Right atrium auricular region (tissue), 2 donors: ENCODE data around the gene HLA-DQA1. TPM values are rescaled to one million over a fixed set of nuclear protein-coding genes. Genes with fewer than 3 reads are reported as not detected.
"Not testable (repeated sequence)": the region's sequence is repeated elsewhere in the genome, so short reads cannot be mapped to it uniquely, and the experiment has no call there.

Experiments used
- DNase-seq: peaks from one replicate; pipeline ENCODE4 v3.0.0-alpha.2; 2019; ENCODE audit warnings: low spot score
- H3K27ac ChIP-seq, 2 donors: fragments of 200-600 bp; sonication (generic); 1 replicate in 1 of 2; 2 replicates in 1 of 2; pipeline ENCODE4 v1.5.1; 2016 to 2019
- H3K27me3 ChIP-seq, 2 donors: fragments of 200-600 bp; sonication (generic); one replicate each; pipeline versions ENCODE4 v1.5.1 to v1.6.0; 2017 to 2019
- H3K36me3 ChIP-seq: fragments of 200-600 bp; sonication (generic); one replicate; pipeline ENCODE4 v1.5.1; 2016
- H3K4me1 ChIP-seq, 2 donors: fragments of 200-600 bp; sonication (generic); one replicate each; pipeline versions ENCODE4 v1.5.1 to v1.6.0; 2017 to 2019
- H3K4me3 ChIP-seq, 2 donors: fragments of 200-600 bp; sonication (generic); 1 replicate in 1 of 2; 2 replicates in 1 of 2; pipeline ENCODE4 v1.5.1; 2017 to 2019; ENCODE audit warnings: mild to moderate bottlenecking in 1 of 2, moderate library complexity in 1 of 2
- H3K9me3 ChIP-seq, 2 donors: fragments of 200-600 bp; sonication (generic); one replicate each; pipeline ENCODE4 v1.5.1; 2019
- total RNA-seq, 2 donors: library from RNA; depleted of rRNA; stranded (reverse); fragments of >200 nt; gene quantifications; one replicate each; pipeline ENCODE4 v1.1.0, GENCODE V29; 2016
- TF ChIP-seq, protein P1 (sequence below), 2 donors: fragments of 200-600 bp; sonication (generic); IDR thresholded peaks; one replicate each; pipeline ENCODE4 v1.5.1; 2019; ENCODE audit warnings: antibody characterized with exemption in 2 of 2

Gene HLA-DQA1
- total RNA-seq, 2 donors from 2014 or later = 0.63 to 2.9 TPM

DNA sequence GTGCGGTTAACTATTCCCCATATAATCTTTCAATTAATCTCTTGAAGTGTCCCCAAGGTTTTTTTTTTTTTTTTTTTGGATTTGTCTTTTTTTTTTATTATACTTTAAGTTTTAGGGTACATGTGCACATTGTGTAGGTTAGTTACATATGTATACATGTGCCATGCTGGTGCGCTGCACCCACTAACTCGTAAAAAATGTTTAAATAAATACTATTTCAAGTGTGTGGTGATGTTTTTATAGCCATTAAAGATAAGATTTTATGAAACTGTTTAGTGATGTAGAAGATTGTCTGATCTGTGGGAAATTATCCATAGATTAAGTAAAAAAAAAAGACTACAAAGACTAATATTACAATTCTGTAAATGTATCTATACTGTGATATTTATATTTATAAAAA, 12.6 kb upstream of the HLA-DQA1 start:
- H3K4me1 ChIP-seq = no peaks in the 10 kb centered on the region

DNA sequence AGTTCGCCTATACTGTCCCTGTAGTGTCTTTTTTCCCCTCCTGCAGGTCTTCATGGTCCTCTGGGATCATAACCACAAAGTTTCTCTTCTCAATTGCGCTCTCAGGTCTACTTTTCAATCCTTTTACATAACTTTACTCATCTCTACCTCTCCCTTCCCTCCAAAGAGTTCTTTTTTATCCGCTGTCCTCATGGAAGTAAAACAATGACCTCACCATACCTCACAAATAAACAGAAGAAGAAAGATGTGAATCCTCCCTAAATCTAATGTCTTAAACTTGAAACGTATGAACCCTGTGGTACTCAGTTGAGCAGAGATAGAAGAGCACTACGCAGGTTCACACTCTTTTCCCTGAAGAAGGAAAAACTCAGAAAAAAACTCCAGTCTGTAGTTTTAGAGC, 12.1 kb upstream of the HLA-DQA1 start:
- Histone ChIP-seq H3K27ac (no peak overlapping the region), H3K36me3 (no peaks in the 10 kb centered on the region), H3K27me3 (no peaks in the 10 kb centered on the region), H3K4me3 (no peak overlapping the region), H3K4me1 (no peaks in the 10 kb centered on the region), H3K9me3 (no peaks in the 10 kb centered on the region)
- DNase-seq = no peak
- TF ChIP-seq, protein P1, sequence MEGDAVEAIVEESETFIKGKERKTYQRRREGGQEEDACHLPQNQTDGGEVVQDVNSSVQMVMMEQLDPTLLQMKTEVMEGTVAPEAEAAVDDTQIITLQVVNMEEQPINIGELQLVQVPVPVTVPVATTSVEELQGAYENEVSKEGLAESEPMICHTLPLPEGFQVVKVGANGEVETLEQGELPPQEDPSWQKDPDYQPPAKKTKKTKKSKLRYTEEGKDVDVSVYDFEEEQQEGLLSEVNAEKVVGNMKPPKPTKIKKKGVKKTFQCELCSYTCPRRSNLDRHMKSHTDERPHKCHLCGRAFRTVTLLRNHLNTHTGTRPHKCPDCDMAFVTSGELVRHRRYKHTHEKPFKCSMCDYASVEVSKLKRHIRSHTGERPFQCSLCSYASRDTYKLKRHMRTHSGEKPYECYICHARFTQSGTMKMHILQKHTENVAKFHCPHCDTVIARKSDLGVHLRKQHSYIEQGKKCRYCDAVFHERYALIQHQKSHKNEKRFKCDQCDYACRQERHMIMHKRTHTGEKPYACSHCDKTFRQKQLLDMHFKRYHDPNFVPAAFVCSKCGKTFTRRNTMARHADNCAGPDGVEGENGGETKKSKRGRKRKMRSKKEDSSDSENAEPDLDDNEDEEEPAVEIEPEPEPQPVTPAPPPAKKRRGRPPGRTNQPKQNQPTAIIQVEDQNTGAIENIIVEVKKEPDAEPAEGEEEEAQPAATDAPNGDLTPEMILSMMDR (IDR thresholded peaks at IDR 0.05) = no peak

More for the DNA sequence above, 12.6 kb upstream of the HLA-DQA1 start:
- no peak for DNase-seq
- Histone ChIP-seq H3K27ac (no peak overlapping the region), H3K27me3 (no peaks in the 10 kb centered on the region), H3K9me3 (no peaks in the 10 kb centered on the region), H3K4me3 (no peak overlapping the region), H3K36me3 (no peaks in the 10 kb centered on the region)
- TF ChIP-seq, protein P1 (IDR thresholded peaks at IDR 0.05) = no peak

DNA sequence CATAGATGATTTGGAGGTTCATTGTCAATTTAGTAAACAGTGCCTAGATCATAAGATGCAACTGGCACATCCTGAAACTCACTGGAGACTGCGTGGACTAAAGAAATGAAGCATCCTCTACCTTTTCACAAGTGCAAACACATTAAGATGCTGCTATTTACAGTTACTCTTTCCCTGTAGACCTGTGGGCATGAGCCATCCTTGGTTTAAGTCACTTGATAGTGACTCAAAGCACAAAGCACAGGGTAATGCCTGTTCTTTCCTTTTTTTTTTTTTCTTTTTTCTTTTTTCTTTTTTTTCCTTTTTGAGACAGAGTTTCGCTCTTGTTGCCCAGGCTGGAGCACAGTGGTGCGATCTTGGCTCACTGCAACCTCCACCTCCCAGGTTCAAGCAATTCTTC, 10.0 kb upstream of the HLA-DQA1 start:
- H3K9me3 ChIP-seq = no peaks in the 10 kb centered on the region
- no peaks in the 10 kb centered on the region for H3K36me3 ChIP-seq
- no peaks in the 10 kb centered on the region for H3K4me1 ChIP-seq
- H3K4me3 ChIP-seq = no peak overlapping the region
- no peak overlapping the region for H3K27ac ChIP-seq
- no peaks in the 10 kb centered on the region for H3K27me3 ChIP-seq
- TF ChIP-seq, protein P1 (IDR thresholded peaks at IDR 0.05) = no peak
- no peak for DNase-seq

- no peak for DNase-seq
- no peaks in the 10 kb centered on the region for H3K4me1 ChIP-seq
- no peak overlapping the region for H3K27ac ChIP-seq
- TF ChIP-seq, protein P1 (IDR thresholded peaks at IDR 0.05) = no peak
- H3K4me3 ChIP-seq = no peak overlapping the region
- no peaks in the 10 kb centered on the region for H3K36me3 ChIP-seq
- no peaks in the 10 kb centered on the region for H3K27me3 ChIP-seq
- no peaks in the 10 kb centered on the region for H3K9me3 ChIP-seq
Observed at GRCh38 chr6:32627831-32628230, 9.4 kb upstream of the HLA-DQA1 start.

GRCh38 chr6:32629793-32630192, 7.4 kb upstream of the HLA-DQA1 start:
- not testable (repeated sequence) for H3K36me3 ChIP-seq, H3K9me3 ChIP-seq, H3K27me3 ChIP-seq, H3K27ac ChIP-seq, DNase-seq, H3K4me1 ChIP-seq, H3K4me3 ChIP-seq

GRCh38 chr6:32635526-32636123, 1.6 kb upstream of the HLA-DQA1 start:
- Histone ChIP-seq H3K4me1 (no peaks in the 10 kb centered on the region), H3K36me3 (no peaks in the 10 kb centered on the region), H3K4me3 (no peak overlapping the region), H3K27me3 (no peaks in the 10 kb centered on the region), H3K9me3 (no peaks in the 10 kb centered on the region), H3K27ac (no peak overlapping the region)
- DNase-seq = no peak
- TF ChIP-seq, protein P1 (IDR thresholded peaks at IDR 0.05) = no peak
